GM12874 (cell line): ENCODE results near the gene CACNA1I.

ENCODE experiments used
- CTCF ChIP-seq: IDR thresholded peaks from 2 replicates; pipeline ENCODE4 v1.5.1; 2011; ENCODE audit warnings: low read depth, mild to moderate bottlenecking, control low read depth, low read length, moderate library complexity; ENCODE audit not compliant: insufficient read depth

CACNA1I gene

GRCh38 chr22:39705386-39705785, 134.8 kb downstream of the CACNA1I start:
- TF ChIP-seq CTCF, result no peak

GRCh38 chr22:39706376-39707140, 136.0 kb downstream of the CACNA1I start:
- TF ChIP-seq CTCF, result no peak

- no peak for TF ChIP-seq CTCF
These were observed 136.8 kb downstream of the CACNA1I start for GRCh38 chr22:39707351-39707750.

GRCh38 chr22:39707816-39708215, 137.3 kb downstream of the CACNA1I start:
- no peak for TF ChIP-seq CTCF

- TF ChIP-seq CTCF, result no peak
These were observed 140.0 kb downstream of the CACNA1I start for GRCh38 chr22:39710380-39711150.

- TF ChIP-seq CTCF, result no peak
These were observed 141.5 kb downstream of the CACNA1I start for GRCh38 chr22:39712081-39712480.

- TF ChIP-seq CTCF, result no peak
These were observed 142.4 kb downstream of the CACNA1I start for GRCh38 chr22:39712751-39713525.
